Lower leg skin (tissue), 3 donors: Measurements from ENCODE around the gene UMODL1.

Experiments used
- POLR2A ChIP-seq, 2 donors: fragments of 450-650 bp; IDR thresholded peaks; one replicate each; pipeline ENCODE4 v1.6.1; 2016 to 2017; ENCODE audit warnings: antibody characterized with exemption in 2 of 2, mild to moderate bottlenecking in 1 of 2, moderate library complexity in 1 of 2
- TF ChIP-seq, protein P1 (sequence below), 3 donors: fragments of 450-650 bp; IDR thresholded peaks; one replicate each; pipeline ENCODE4 v1.5.1; 2016; ENCODE audit warnings: antibody characterized with exemption in 3 of 3, mild to moderate bottlenecking in 3 of 3, moderate library complexity in 2 of 3

DNA sequence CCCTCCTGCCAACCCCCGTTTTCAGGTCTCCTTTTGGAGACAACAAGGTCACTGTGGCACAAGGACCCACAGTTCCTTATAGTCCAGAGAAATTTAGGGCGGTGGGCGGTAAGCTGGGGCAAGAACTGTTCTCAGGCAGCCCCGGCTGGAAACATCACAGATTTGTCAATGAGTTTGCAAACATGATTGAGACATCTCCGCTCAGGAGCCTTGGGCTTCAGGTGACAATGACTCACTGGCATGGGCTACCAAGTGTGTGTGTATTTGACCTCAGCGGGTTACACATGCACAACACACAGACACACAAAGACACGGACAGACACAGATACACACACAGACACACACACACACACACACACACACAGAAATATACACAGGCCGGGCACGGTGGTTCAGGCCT, 89.6 kb downstream of the UMODL1 start:
- TF ChIP-seq, protein P1, sequence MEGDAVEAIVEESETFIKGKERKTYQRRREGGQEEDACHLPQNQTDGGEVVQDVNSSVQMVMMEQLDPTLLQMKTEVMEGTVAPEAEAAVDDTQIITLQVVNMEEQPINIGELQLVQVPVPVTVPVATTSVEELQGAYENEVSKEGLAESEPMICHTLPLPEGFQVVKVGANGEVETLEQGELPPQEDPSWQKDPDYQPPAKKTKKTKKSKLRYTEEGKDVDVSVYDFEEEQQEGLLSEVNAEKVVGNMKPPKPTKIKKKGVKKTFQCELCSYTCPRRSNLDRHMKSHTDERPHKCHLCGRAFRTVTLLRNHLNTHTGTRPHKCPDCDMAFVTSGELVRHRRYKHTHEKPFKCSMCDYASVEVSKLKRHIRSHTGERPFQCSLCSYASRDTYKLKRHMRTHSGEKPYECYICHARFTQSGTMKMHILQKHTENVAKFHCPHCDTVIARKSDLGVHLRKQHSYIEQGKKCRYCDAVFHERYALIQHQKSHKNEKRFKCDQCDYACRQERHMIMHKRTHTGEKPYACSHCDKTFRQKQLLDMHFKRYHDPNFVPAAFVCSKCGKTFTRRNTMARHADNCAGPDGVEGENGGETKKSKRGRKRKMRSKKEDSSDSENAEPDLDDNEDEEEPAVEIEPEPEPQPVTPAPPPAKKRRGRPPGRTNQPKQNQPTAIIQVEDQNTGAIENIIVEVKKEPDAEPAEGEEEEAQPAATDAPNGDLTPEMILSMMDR (IDR thresholded peaks at IDR 0.05): no peak
- no peak for TF ChIP-seq POLR2A (IDR thresholded peaks at IDR 0.05)
